HEK293 (cell line): ENCODE results near the gene NR4A3.

Experiments used
- CTCF ChIA-PET: fragments of 350-600 bp; formaldehyde crosslinking; extraction: SDS; loops from one replicate; lab custom pipeline; 2021; ENCODE audit warnings: antibody characterized with exemption; lab: Yijun Ruan, JAX
- POLR2A ChIA-PET: fragments of 300-600 bp; formaldehyde crosslinking; extraction: SDS; loops from one replicate; lab custom pipeline; 2020; ENCODE audit warnings: antibody characterized with exemption, inconsistent platforms; lab: Yijun Ruan, JAX
- H3K27ac ChIP-seq: fragments of 200-500 bp; sonication (Bioruptor generic); 2 replicates; pipeline ENCODE4 v1.5.1; 2014; ENCODE audit warnings: low read depth, low read length, control low read depth, inconsistent platforms; ENCODE audit errors: extremely low read depth
- H3K36me3 ChIP-seq, 2 experiments: fragments of 200-500 bp in 1 of 2; sonication (Bioruptor generic) in 1 of 2; 1 replicate in 1 of 2; 2 replicates in 1 of 2; pipeline ENCODE4 v1.5.1; 2014 to 2017; ENCODE audit warnings: inconsistent platforms in 2 of 2, low read length in 2 of 2; ENCODE audit not compliant: control insufficient read depth in 2 of 2, insufficient read depth in 1 of 2
- H3K4me1 ChIP-seq: fragments of 200-500 bp; sonication (Bioruptor generic); 2 replicates; pipeline ENCODE4 v1.5.1; 2014; ENCODE audit warnings: mild to moderate bottlenecking, low read length, inconsistent platforms; ENCODE audit not compliant: control insufficient read depth, insufficient read depth
- H3K4me3 ChIP-seq: 2 replicates; pipeline ENCODE4 v1.5.1; 2011; ENCODE audit warnings: low read depth, mild to moderate bottlenecking, control low read depth, low read length, moderate library complexity
- H3K9me3 ChIP-seq: fragments of 200-500 bp; sonication (Bioruptor generic); 2 replicates; pipeline ENCODE4 v1.5.1; 2014; ENCODE audit warnings: low read depth, low read length, inconsistent platforms; ENCODE audit not compliant: control insufficient read depth, insufficient read depth
- GLI2 ChIP-seq: fragments of 450-650 bp; formaldehyde crosslinking; IDR thresholded peaks from 2 replicates; pipeline ENCODE4; 2017; ENCODE audit warnings: missing biosample characterization, missing genetic modification characterization, low read depth, borderline replicate concordance
- HIC1 ChIP-seq: fragments of 450-650 bp; formaldehyde crosslinking; IDR thresholded peaks from 2 replicates; pipeline ENCODE4 v1.5.1; 2016; ENCODE audit warnings: missing biosample characterization, missing genetic modification characterization
- HOXC10 ChIP-seq: sonication (generic); formaldehyde crosslinking; IDR thresholded peaks from 2 replicates; pipeline ENCODE4 v1.8.1; 2023; ENCODE audit warnings: mild to moderate bottlenecking, missing genetic modification reagents
- HOXD13 ChIP-seq: sonication (generic); formaldehyde crosslinking; IDR thresholded peaks from 2 replicates; pipeline ENCODE4 v1.8.0; 2022; ENCODE audit warnings: missing genetic modification reagents, borderline replicate concordance
- IKZF3 ChIP-seq: fragments of 450-650 bp; IDR thresholded peaks from 2 replicates; pipeline ENCODE4 v1.5.0; 2018; ENCODE audit warnings: missing biosample characterization, mild to moderate bottlenecking, missing genetic modification characterization, moderate library complexity
- ZBTB10 ChIP-seq: fragments of 450-650 bp; formaldehyde crosslinking; IDR thresholded peaks from 2 replicates; pipeline ENCODE4 v1.5.1; 2016; ENCODE audit warnings: missing biosample characterization, missing genetic modification characterization
- ZNF174 ChIP-seq: fragments of 450-650 bp; formaldehyde crosslinking; IDR thresholded peaks from 2 replicates; pipeline ENCODE4 v1.5.0; 2017; ENCODE audit warnings: missing biosample characterization, mild to moderate bottlenecking, missing genetic modification characterization
- ZNF211 ChIP-seq: fragments of 450-650 bp; formaldehyde crosslinking; IDR thresholded peaks from 2 replicates; pipeline ENCODE4 v1.5.1; 2016; ENCODE audit warnings: low read depth, missing biosample characterization, missing genetic modification characterization
- ZNF24 ChIP-seq: fragments of 450-650 bp; formaldehyde crosslinking; IDR thresholded peaks from 2 replicates; pipeline ENCODE4 v1.5.1; 2016; ENCODE audit warnings: missing biosample characterization, missing genetic modification characterization
- ZNF280C ChIP-seq: fragments of 450-650 bp; formaldehyde crosslinking; IDR thresholded peaks from 2 replicates; pipeline ENCODE4 v1.5.1; 2016; ENCODE audit warnings: missing biosample characterization, missing genetic modification characterization
- ZNF324 ChIP-seq: fragments of 450-650 bp; formaldehyde crosslinking; IDR thresholded peaks from 2 replicates; pipeline ENCODE4 v1.5.1; 2016; ENCODE audit warnings: missing biosample characterization, missing genetic modification characterization
- ZNF423 ChIP-seq: fragments of 450-650 bp; formaldehyde crosslinking; IDR thresholded peaks from 2 replicates; pipeline ENCODE4 v1.5.1; 2016; ENCODE audit warnings: missing biosample characterization, missing genetic modification characterization
- ZNF433 ChIP-seq: fragments of 450-650 bp; formaldehyde crosslinking; IDR thresholded peaks from 2 replicates; pipeline ENCODE4 v1.5.1; 2016; ENCODE audit warnings: missing biosample characterization, missing genetic modification characterization, low read depth
- ZNF544 ChIP-seq: fragments of 450-650 bp; formaldehyde crosslinking; IDR thresholded peaks from 2 replicates; pipeline ENCODE4 v1.5.0; 2017; ENCODE audit warnings: missing biosample characterization, missing genetic modification characterization
- ZNF558 ChIP-seq: fragments of 450-650 bp; formaldehyde crosslinking; IDR thresholded peaks from 2 replicates; pipeline ENCODE4 v1.5.1; 2016; ENCODE audit warnings: missing biosample characterization, missing genetic modification characterization
- ZNF623 ChIP-seq: fragments of 450-650 bp; formaldehyde crosslinking; IDR thresholded peaks from 2 replicates; pipeline ENCODE4 v1.5.1; 2016; ENCODE audit warnings: missing biosample characterization, missing genetic modification characterization
- ZNF639 ChIP-seq: fragments of 450-650 bp; formaldehyde crosslinking; IDR thresholded peaks from 2 replicates; pipeline ENCODE4 v1.5.1; 2016; ENCODE audit warnings: missing biosample characterization, missing genetic modification characterization
- ZNF777 ChIP-seq: fragments of 450-650 bp; formaldehyde crosslinking; IDR thresholded peaks from 2 replicates; pipeline ENCODE4 v1.5.1; 2017; ENCODE audit warnings: missing biosample characterization, missing genetic modification characterization, borderline replicate concordance
- ZNF830 ChIP-seq: fragments of 450-650 bp; IDR thresholded peaks from 2 replicates; pipeline ENCODE4 v1.5.0; 2018; ENCODE audit warnings: missing biosample characterization, missing genetic modification characterization, low read depth, mild to moderate bottlenecking, moderate library complexity
- ZSCAN30 ChIP-seq: fragments of 450-650 bp; IDR thresholded peaks from 2 replicates; pipeline ENCODE4 v1.5.1; 2018; ENCODE audit warnings: missing biosample characterization, mild to moderate bottlenecking, missing genetic modification characterization, moderate library complexity
- TF ChIP-seq, protein P1 (sequence below): fragments of 450-650 bp; formaldehyde crosslinking; IDR thresholded peaks from 2 replicates; pipeline ENCODE4 v1.5.1; 2016; ENCODE audit warnings: missing biosample characterization, missing genetic modification characterization
- TF ChIP-seq, protein P2 (sequence below): fragments of 450-650 bp; formaldehyde crosslinking; IDR thresholded peaks from 2 replicates; pipeline ENCODE4 v1.5.1; 2017; ENCODE audit warnings: missing biosample characterization, mild to moderate bottlenecking, missing genetic modification characterization, moderate library complexity

NR4A3 gene

DNA sequence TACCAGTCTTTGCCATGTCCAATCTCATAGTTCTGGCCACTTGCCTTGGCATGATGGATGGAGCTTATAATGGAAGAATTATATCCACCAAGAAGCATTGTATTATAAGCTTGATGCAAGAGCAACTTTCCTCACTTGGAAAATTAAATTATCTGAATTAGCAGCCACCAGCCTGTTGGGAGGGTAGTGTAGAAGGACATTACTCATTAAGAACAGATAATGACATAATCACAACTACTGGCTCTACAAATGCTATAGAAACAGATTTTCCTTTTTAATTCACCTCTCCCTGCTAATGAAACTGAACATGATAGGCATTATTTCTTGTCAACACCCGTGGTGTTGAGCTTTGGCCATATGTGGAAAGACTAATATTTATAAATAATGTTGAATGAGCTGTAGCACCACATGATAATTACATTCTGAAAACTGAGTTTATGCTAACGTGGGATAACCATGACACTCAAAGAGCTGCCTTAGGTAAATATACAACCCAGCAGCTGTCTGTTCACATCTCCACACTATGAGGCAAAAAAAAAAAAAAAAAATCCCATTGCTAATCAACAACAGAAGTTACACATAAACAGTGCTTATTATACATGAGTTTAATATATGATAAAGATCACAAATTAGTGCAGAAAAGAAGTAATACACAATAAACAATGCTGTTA lies 48.1 kb upstream of the NR4A3 start (continued):
- TF ChIP-seq ZBTB10 (tag by site-specific recombination) (no peak), ZNF280C (tag by site-specific recombination) (no peak), ZNF433 (tag by site-specific recombination) (no peak), GLI2 (tag by site-specific recombination) (no peak), ZNF777 (tag by site-specific recombination) (no peak), ZSCAN30 (tag by site-specific recombination) (no peak), IKZF3 (tag by site-specific recombination) (no peak)

GRCh38 chr9:99778308-99778707 lies 43.4 kb upstream of the NR4A3 start:
- H3K4me3 ChIP-seq = no peak overlapping the region
- ChIA-PET POLR2A (no interaction called here), CTCF (interaction anchor here (0.6 kb wide), 1 partner anchor 37 kb away, joined by 3 read pairs; no protein-coding TSS in a partner anchor)
- no peaks in the 10 kb centered on the region for H3K36me3 ChIP-seq
- no peaks in the 10 kb centered on the region for H3K4me1 ChIP-seq
- no peaks in the 10 kb centered on the region for H3K9me3 ChIP-seq
- H3K27ac ChIP-seq = no peak overlapping the region
- TF ChIP-seq ZNF24 (tag by site-specific recombination) = no peak
- TF ChIP-seq ZNF423 (tag by site-specific recombination) = no peak
- no peak for TF ChIP-seq ZNF174
- TF ChIP-seq HOXD13 (CRISPR knock-in tag) = no peak
- TF ChIP-seq ZNF558 (tag by site-specific recombination) = no peak
- no peak for TF ChIP-seq HOXC10 (CRISPR knock-in tag)
- no peak for TF ChIP-seq ZNF639 (tag by site-specific recombination)
- no peak for TF ChIP-seq ZNF830 (tag by site-specific recombination)
- TF ChIP-seq ZNF544 = no peak
- TF ChIP-seq, protein P1, sequence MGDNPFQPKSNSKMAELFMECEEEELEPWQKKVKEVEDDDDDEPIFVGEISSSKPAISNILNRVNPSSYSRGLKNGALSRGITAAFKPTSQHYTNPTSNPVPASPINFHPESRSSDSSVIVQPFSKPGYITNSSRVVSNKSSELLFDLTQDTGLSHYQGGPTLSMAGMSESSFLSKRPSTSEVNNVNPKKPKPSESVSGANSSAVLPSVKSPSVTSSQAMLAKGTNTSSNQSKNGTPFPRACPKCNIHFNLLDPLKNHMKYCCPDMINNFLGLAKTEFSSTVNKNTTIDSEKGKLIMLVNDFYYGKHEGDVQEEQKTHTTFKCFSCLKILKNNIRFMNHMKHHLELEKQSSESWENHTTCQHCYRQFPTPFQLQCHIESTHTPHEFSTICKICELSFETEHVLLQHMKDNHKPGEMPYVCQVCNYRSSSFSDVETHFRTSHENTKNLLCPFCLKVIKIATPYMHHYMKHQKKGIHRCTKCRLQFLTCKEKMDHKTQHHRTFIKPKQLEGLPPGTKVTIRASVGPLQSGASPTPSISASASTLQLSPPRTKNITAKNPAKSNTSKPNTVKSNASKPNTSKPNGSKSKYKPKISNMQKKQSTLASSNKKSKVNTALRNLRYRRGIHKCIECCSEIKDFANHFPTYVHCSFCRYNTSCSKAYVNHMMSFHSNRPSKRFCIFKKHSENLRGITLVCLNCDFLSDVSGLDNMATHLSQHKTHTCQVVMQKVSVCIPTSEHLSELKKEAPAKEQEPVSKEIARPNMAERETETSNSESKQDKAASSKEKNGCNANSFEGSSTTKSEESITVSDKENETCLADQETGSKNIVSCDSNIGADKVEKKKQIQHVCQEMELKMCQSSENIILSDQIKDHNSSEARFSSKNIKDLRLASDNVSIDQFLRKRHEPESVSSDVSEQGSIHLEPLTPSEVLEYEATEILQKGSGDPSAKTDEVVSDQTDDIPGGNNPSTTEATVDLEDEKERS = no peak
- TF ChIP-seq HIC1 (tag by site-specific recombination) = no peak
- TF ChIP-seq ZNF324 (tag by site-specific recombination) = no peak
- no peak for TF ChIP-seq ZNF211 (tag by site-specific recombination)
- TF ChIP-seq, protein P2, sequence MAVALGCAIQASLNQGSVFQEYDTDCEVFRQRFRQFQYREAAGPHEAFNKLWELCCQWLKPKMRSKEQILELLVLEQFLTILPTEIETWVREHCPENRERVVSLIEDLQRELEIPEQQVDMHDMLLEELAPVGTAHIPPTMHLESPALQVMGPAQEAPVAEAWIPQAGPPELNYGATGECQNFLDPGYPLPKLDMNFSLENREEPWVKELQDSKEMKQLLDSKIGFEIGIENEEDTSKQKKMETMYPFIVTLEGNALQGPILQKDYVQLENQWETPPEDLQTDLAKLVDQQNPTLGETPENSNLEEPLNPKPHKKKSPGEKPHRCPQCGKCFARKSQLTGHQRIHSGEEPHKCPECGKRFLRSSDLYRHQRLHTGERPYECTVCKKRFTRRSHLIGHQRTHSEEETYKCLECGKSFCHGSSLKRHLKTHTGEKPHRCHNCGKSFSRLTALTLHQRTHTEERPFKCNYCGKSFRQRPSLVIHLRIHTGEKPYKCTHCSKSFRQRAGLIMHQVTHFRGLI (tag by site-specific recombination) = no peak
- no peak for TF ChIP-seq ZNF623 (tag by site-specific recombination)
